ENCODE results near the gene USP36.
"Not testable (repeated sequence)": the region's sequence is repeated elsewhere in the genome, so short reads cannot be mapped to it uniquely, and the experiment has no call there.

The USP36 gene

DNA sequence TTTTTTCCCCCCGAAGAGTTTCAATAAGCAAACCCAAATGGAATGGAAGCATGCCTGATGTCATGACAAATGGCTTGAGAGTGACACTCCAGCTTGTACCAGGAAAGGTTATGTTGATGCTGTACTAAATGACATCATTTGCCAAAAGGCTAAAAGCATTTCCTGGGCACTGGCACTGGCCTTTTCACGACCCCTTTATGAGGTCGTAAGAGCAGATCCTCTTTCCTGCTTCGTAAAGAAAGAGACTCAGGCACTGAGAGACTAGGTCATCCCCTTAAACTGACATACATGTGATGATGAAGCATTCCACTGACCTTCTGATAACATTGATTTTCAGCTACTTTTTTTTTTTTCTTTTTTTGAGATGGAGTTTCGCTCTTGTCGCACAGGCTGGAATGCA is 31.9 kb upstream of the USP36 start:
- H3K4me3 ChIP-seq (ENCODE audit: low read depth, low read length) = no peak overlapping the region

DNA sequence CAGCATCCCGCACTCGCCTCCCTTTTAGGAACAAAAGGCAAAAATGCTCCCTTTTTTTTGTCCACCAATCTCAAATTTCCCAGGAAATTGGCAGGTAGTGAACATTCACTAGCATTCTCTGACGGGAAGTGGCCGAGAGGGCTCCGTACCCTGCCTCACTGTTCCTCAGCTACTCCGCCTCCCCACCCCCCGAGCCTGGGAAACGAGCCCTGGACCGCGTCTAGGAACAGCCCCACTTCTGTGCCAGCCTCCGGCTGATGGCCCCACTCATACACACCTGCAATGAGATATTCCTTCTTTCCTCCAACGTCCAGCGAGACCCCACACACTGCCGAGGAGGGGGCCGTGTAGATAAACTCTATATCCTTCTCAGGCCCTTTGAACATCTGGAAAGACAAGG is 30.0 kb upstream of the USP36 start:
- H3K4me3 ChIP-seq (ENCODE audit: low read depth, low read length) = no peak overlapping the region

GRCh38 chr17:78868391-78868790 is 27.8 kb upstream of the USP36 start:
- no peak overlapping the region for H3K4me3 ChIP-seq (ENCODE audit: low read depth, low read length)

DNA sequence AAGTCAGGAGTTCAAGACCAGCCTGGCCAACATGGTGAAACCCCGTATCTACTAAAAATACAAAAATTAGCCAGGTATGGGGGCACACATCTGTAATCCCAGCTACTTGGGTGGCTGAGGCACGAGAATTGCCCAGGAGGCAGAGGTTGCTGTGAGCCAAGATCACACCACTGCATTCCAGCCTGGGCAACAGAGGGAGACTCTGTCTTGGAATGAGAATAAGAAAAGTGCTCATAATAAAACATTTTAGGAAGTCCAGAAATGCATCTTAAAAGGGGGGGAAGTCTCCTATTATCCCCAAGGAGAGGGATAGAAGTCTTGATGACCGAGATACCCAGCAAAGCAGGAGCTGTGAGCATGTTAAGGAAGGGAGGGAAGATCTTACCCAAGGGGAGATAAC is 26.4 kb upstream of the USP36 start:
- H3K4me3 ChIP-seq (ENCODE audit: low read depth, low read length) = not testable (repeated sequence)

DNA sequence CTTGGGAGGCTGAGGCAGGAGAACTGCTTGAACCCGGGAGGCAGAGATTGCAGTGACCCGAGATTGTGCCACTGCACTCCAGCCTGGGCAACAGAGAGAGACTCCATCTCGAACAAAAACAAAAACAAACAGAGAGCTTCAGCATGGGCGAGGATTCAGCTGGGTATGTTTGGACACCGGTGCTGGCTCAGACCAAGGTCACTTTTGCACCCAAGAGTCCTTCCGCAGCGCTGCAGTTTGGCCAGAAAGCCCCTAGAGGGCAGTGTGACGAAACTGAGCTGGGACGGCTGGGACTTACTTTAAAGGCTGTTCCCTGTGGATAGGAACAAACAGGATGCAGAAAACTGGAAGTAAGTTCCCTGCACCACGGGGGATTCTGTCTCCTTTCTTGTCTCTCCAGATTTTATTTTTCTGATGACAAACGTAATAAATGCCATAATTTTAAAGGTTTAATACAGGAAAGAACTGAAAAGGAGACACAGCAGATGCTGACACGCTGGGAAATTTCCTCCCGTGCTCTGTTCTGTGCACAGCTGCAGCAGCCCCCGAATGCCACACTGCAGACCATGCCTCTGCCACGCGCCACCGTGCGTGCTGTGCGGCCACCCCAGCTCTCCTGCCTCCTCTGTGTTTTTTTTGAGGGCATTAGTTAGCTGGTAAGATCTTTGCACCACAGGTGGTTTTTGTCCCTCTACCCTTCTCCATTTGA is 25.2 kb upstream of the USP36 start:
- no peak overlapping the region for H3K4me3 ChIP-seq (ENCODE audit: low read depth, low read length)

GRCh38 chr17:78864117-78864516 is 23.5 kb upstream of the USP36 start:
- H3K4me3 ChIP-seq (ENCODE audit: low read depth, low read length) = no peak overlapping the region

GRCh38 chr17:78862073-78863023 is 21.7 kb upstream of the USP36 start:
- no peak overlapping the region for H3K4me3 ChIP-seq (ENCODE audit: low read depth, low read length)

DNA sequence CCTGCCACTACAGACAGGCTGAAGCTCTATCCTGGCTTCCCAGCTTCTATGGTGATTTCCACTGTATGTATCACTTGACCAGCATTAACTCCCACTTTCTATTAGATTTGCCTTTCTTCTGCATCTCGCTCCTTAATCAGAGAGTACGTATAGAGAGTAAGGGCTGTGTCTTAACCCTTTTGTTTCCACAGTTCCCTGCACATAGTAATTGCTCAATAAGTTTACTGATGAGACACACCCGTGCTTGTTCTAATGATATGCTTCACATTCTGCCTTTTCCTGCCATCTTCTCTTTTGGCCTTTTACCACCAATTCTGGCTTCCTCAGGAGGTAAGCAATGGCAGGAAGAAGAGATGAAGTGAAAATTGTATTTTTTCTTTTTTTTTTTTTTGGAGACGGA is 20.6 kb upstream of the USP36 start:
- H3K4me3 ChIP-seq (ENCODE audit: low read depth, low read length) = no peak overlapping the region

DNA sequence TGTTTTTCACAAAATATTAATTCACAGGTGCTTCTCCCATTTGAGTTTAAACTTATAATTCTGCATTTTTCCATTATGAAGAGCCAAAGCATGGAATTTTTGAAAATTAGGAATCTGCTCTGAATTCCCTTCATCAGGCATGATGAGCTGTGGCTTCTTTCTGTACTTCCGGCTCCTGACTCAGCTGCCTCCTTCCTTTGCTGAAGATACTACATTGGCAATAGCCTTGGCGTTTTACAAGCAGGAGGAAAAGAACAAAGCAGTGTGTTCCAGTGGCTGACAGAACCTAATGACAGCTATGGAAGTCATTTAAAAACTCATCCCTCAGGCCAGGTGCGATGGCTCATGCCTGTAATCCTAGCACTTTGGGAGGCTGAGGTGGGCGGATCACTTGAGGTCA is 18.4 kb upstream of the USP36 start:
- no peak overlapping the region for H3K4me3 ChIP-seq (ENCODE audit: low read depth, low read length)

DNA sequence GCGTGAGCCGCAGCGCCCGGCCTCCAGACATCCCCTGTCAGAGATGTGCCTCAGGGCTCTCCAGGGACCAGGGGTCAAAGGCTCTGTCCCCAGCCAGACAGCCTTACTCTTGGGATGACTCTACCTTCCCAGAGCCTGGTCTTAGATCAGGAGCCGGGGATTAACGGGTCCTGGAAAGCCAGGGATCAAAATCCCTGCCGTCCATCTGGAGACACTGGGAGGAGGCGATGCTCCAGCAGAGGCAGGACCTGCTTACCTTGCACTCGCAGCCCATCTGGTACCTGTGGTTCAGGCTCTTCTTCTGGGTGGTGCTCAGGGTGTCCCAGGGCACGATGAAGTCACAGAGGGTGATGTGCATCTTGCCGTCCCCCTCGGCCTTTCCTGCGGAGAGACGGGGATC is 16.7 kb upstream of the USP36 start:
- H3K4me3 ChIP-seq (ENCODE audit: low read depth, low read length) = no peak overlapping the region

GRCh38 chr17:78855561-78856165 is 15.0 kb upstream of the USP36 start:
- H3K4me3 ChIP-seq (ENCODE audit: low read depth, low read length) = no peak overlapping the region

GRCh38 chr17:78854508-78854907 is 13.9 kb upstream of the USP36 start:
- no peak overlapping the region for H3K4me3 ChIP-seq (ENCODE audit: low read depth, low read length)

DNA sequence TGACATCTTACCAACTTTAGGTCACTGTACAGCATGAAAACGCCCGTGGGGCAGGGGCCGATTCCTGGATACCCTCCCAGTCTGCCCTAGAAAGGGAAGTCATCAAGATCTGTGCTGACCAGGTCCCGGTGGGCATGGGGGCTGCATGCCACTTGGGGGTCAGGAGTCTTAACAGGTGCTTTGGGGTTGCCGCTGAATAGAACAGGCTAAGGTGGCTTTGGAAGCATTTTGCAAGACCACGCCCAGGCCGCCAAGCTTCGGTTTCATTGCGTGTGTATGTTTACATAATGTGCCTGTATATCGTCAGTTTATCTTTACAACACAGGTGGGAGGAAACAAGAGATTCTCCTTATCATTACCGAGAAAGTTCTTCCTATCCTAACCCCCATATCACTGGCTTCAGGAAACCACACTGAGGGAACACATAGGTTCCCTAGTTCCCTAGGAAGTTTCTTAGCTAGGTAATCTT is 13.3 kb upstream of the USP36 start:
- H3K4me3 ChIP-seq (ENCODE audit: low read depth, low read length) = no peak overlapping the region

DNA sequence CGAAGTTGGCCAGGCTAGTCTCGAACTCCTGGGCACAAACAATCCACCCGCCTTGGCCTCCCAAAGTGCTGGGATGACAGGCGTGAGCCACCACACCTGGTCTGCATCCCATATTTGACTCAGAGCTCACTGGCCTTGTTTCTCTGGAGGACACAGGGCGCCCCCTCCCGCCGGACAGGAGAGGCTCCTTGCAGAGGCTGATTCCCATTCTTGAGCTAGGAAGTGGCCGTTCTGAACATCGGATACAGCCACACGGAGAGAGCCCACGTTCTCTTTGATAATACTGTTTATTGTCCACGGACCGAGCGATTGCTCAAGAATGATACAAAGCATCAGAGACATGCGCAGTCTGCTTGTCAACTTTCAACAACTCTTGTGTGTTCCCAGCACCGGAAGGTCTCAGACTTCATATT is 12.1 kb upstream of the USP36 start:
- no peak overlapping the region for H3K4me3 ChIP-seq (ENCODE audit: low read depth, low read length)

GRCh38 chr17:78849026-78849425 is 8.4 kb upstream of the USP36 start:
- no peak overlapping the region for H3K4me3 ChIP-seq (ENCODE audit: low read depth, low read length)

- H3K4me3 ChIP-seq (ENCODE audit: low read depth, low read length) = no peak overlapping the region
Observed at GRCh38 chr17:78847052-78847451, 6.4 kb upstream of the USP36 start.

DNA sequence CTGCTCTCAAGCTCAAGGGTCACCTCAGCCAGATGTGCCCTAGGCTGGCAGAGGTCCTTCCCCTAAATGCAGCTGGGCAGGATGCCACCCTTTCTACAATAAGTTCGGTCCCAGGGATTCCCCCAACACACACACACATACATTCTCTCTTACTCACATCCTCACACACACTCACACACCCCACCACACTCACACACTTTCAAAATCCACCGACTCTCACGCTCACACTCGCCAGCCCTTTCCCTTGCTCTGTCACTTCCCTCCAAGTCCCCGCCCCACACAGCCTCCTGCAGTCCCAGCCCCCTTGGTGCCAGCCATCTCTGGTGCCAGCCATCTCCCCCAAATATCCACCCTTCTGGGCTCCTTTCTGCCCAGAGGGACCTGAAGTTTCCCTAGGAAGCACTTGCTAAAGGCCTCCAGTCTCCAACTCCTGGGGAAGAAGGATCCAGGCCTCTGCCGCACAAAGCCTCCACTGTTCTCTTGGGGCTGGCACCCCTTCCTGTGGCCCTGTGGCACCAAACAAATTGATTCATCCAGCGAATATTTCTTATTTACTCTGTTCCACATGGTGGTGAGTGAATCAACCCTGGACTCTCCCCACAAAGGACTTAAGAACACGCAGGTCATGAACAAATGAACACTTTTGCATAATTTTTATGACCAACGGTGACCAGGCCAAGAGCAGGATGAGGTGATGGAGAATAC is 3.8 kb upstream of the USP36 start:
- no peak overlapping the region for H3K4me3 ChIP-seq (ENCODE audit: low read depth, low read length)

GRCh38 chr17:78842881-78843565 is 2.4 kb upstream of the USP36 start:
- no peak overlapping the region for H3K4me3 ChIP-seq (ENCODE audit: low read depth, low read length)

GRCh38 chr17:78840530-78840779 is 159 bp downstream of the USP36 start:
- H3K4me3 ChIP-seq (ENCODE audit: low read depth, low read length) = peak overlapping the region; percentile 86

DNA sequence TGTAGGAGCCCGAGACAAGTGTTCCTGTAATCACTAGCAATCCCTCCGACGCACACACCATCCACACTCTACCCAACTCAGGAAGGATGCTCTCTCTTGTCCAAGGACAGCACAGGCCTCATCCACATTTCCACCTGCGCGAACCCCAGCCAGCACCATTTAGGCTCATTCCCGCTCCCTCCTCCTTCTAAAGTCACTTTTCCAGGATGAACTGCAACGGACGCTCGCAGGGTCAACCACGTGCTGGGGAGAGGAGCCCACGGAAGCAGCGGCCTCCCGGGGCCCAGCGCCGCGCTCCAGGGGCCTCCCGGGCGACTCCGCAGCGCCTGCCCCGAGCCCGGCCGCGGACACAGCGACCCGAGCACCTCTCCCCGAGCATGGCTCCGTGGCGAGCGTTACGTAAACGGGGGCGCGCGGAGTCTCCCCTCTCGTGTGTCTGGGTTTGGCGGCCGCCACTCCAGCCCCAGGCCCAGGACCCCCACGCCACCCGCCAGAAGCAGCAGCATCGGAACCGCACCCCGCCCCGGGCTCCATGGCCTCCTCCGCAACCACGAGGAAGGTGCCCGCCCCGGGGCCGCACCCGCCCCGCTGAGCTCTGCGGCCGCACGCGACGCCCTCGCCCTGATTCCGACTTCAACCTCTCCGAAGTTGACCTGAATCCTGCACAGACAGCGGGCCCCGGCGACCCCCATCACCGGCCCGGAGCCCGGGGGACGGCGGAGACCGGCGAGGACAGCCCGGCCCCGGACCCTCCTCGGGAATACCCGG is 668 bp downstream of the USP36 start:
- peak overlapping the region; percentile 86 for H3K4me3 ChIP-seq (ENCODE audit: low read depth, low read length)

Data from iPS-11a (cell line).